Transverse colon (tissue), 4 donors: Measurements from ENCODE around the gene LMNTD2.

Experiments
- EP300 ChIP-seq: sonication (generic); formaldehyde crosslinking; IDR thresholded peaks from one replicate; pipeline ENCODE4 v1.6.1; 2017; ENCODE audit warnings: antibody characterized with exemption, low read depth
- POLR2A ChIP-seq: fragments of 450-650 bp; IDR thresholded peaks from one replicate; pipeline ENCODE4 v1.6.1; 2016; ENCODE audit warnings: antibody characterized with exemption, mild to moderate bottlenecking, moderate library complexity
- POLR2AphosphoS5 ChIP-seq, 3 donors: sonication (generic); formaldehyde crosslinking; IDR thresholded peaks; one replicate each; pipeline ENCODE4 v1.6.1; 2016; ENCODE audit warnings: antibody characterized with exemption in 3 of 3
- TF ChIP-seq, protein P1 (sequence below), 5 experiments: fragments of 200-600 bp in 3 of 5; fragments of 450-650 bp in 2 of 5; sonication (generic) in 3 of 5; IDR thresholded peaks; 1 replicate in 2 of 5; 2 replicates in 3 of 5; pipeline ENCODE4 v1.5.1; 2016 to 2017; ENCODE audit warnings: antibody characterized with exemption in 5 of 5, inconsistent platforms in 3 of 5, mild to moderate bottlenecking in 2 of 5, moderate library complexity in 1 of 5

DNA sequence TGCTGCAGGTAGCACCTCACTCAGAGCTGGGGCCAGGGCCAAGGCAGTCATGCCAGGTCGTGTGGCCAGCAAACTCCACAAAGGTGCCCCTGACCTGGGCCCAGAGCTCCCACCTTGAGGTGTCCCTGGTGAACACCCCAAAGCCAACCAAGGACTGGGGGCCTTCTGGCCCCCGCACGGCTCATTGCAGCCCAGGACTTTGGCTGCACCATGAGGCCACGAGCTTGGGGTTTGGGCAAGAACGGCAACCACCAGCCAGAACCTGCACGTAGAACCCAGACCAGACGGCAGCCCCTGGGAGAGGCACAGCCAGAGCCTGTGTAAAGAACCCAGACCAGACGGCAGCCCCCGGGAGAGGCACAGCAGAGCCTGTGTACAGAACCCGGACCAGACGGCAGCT, 15.4 kb downstream of the LMNTD2 start:
- TF ChIP-seq POLR2AphosphoS5 (IDR thresholded peaks at IDR 0.05) (no peak), EP300 (no peak), POLR2A (no peak)
- TF ChIP-seq, protein P1, sequence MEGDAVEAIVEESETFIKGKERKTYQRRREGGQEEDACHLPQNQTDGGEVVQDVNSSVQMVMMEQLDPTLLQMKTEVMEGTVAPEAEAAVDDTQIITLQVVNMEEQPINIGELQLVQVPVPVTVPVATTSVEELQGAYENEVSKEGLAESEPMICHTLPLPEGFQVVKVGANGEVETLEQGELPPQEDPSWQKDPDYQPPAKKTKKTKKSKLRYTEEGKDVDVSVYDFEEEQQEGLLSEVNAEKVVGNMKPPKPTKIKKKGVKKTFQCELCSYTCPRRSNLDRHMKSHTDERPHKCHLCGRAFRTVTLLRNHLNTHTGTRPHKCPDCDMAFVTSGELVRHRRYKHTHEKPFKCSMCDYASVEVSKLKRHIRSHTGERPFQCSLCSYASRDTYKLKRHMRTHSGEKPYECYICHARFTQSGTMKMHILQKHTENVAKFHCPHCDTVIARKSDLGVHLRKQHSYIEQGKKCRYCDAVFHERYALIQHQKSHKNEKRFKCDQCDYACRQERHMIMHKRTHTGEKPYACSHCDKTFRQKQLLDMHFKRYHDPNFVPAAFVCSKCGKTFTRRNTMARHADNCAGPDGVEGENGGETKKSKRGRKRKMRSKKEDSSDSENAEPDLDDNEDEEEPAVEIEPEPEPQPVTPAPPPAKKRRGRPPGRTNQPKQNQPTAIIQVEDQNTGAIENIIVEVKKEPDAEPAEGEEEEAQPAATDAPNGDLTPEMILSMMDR (IDR thresholded peaks at IDR 0.05): no peak
